Activated T-cell treated with anti-CD3 and anti-CD28 coated beads, Interleukin-2, amount 50 U/mL, for 72 hours (primary cell): Measurements from ENCODE around the gene SRSF5. TPM values are rescaled to one million over a fixed set of nuclear protein-coding genes. Genes with fewer than 3 reads are reported as not detected.
A peak's percentile ranks its signal among the peaks of the same experiment; 100 is the strongest.

ENCODE experiments used
- ATAC-seq, 2 donors: fragments of 150-1000 bp; cut with Tn5 transposase; replicated peaks in 1 of 2; 2 replicates each; pipeline ENCODE4 v1.10.0; 2021; ENCODE audit warnings: moderate library complexity in 2 of 2, mild to moderate bottlenecking in 1 of 2
- DNase-seq, 2 donors: peaks; one replicate each; pipeline ENCODE4 v3.0.0; 2021 to 2022; ENCODE audit warnings: mixed read lengths in 1 of 2
- H3K27ac Mint-ChIP-seq: one replicate; pipeline ENCODE4 v1.8.0; 2022; ENCODE audit warnings: mild to moderate bottlenecking, moderate library complexity, mixed read lengths
- H3K27me3 Mint-ChIP-seq: one replicate; pipeline ENCODE4 v1.8.0; 2022; ENCODE audit warnings: low read depth, mixed read lengths
- H3K36me3 Mint-ChIP-seq, 2 donors: one replicate each; pipeline ENCODE4 v1.8.0; 2022; ENCODE audit warnings: mixed read lengths in 2 of 2, mild to moderate bottlenecking in 1 of 2; ENCODE audit not compliant: insufficient read depth in 2 of 2
- H3K4me1 Mint-ChIP-seq: one replicate; pipeline ENCODE4 v1.8.0; 2022; ENCODE audit warnings: low read depth, mixed read lengths
- H3K4me3 Mint-ChIP-seq, 2 donors: one replicate each; pipeline ENCODE4 v1.8.0; 2022; ENCODE audit warnings: mild to moderate bottlenecking in 2 of 2, mixed read lengths in 2 of 2, moderate library complexity in 2 of 2
- H3K9me3 Mint-ChIP-seq, 2 donors: one replicate each; pipeline ENCODE4 v1.8.0; 2022; ENCODE audit warnings: mixed read lengths in 2 of 2
- total RNA-seq, 2 donors: library from RNA; stranded (reverse); gene quantifications; one replicate each; pipeline ENCODE4 v1.2.3, GENCODE V29; 2022

Gene SRSF5
- total RNA-seq, 2 donors from 2014 or later, result 417 to 428 TPM

GRCh38 chr14:69818758-69819191 is 51.8 kb downstream of the SRSF5 start:
- no peaks in the 10 kb centered on the region for H3K9me3 Mint-ChIP-seq
- ATAC-seq (peak; percentile 70 to 75), DNase-seq (peak; percentile 49 to 77)
- H3K4me3 Mint-ChIP-seq, result no peak overlapping the region
- no peaks in the 10 kb centered on the region for H3K36me3 Mint-ChIP-seq
- H3K27ac Mint-ChIP-seq, result no peak overlapping the region
- no peaks in the 10 kb centered on the region for H3K27me3 Mint-ChIP-seq
- no peaks in the 10 kb centered on the region for H3K4me1 Mint-ChIP-seq

GRCh38 chr14:69819607-69820006 is 52.7 kb downstream of the SRSF5 start:
- Mint-ChIP-seq H3K27me3 (no peaks in the 10 kb centered on the region), H3K27ac (no peak overlapping the region), H3K9me3 (no peaks in the 10 kb centered on the region), H3K36me3 (no peaks in the 10 kb centered on the region), H3K4me1 (no peaks in the 10 kb centered on the region), H3K4me3 (no peak overlapping the region)
- ATAC-seq (no peak), DNase-seq (no peak)

GRCh38 chr14:69820991-69821390 is 54.0 kb downstream of the SRSF5 start:
- Mint-ChIP-seq H3K9me3 (no peaks in the 10 kb centered on the region), H3K27ac (no peak overlapping the region), H3K4me3 (no peak overlapping the region), H3K36me3 (no peaks in the 10 kb centered on the region), H3K4me1 (no peaks in the 10 kb centered on the region), H3K27me3 (no peaks in the 10 kb centered on the region)
- ATAC-seq, result no peak
- no peak for DNase-seq

Other genes with a start within 250 kb of the SRSF5 start
- gene CCDC177, start 192.3 kb upstream of the SRSF5 start, total RNA-seq, result not detected
- gene SUSD6, start 155.5 kb upstream of the SRSF5 start, total RNA-seq, result 10 to 100 TPM; 60.3 to 73.8 TPM
- not detected for gene SLC10A1, start 30.1 kb downstream of the SRSF5 start, total RNA-seq
- gene SMOC1, start 112.3 kb downstream of the SRSF5 start, total RNA-seq, result not detected